ENCODE results near the gene SLC22A1. TPM values are rescaled to one million over a fixed set of nuclear protein-coding genes. Genes with fewer than 3 reads are reported as not detected.

The SLC22A1 gene
- total and polyA plus RNA-seq, 4 donors: 0.79 to 1,107 (median 439) TPM

DNA sequence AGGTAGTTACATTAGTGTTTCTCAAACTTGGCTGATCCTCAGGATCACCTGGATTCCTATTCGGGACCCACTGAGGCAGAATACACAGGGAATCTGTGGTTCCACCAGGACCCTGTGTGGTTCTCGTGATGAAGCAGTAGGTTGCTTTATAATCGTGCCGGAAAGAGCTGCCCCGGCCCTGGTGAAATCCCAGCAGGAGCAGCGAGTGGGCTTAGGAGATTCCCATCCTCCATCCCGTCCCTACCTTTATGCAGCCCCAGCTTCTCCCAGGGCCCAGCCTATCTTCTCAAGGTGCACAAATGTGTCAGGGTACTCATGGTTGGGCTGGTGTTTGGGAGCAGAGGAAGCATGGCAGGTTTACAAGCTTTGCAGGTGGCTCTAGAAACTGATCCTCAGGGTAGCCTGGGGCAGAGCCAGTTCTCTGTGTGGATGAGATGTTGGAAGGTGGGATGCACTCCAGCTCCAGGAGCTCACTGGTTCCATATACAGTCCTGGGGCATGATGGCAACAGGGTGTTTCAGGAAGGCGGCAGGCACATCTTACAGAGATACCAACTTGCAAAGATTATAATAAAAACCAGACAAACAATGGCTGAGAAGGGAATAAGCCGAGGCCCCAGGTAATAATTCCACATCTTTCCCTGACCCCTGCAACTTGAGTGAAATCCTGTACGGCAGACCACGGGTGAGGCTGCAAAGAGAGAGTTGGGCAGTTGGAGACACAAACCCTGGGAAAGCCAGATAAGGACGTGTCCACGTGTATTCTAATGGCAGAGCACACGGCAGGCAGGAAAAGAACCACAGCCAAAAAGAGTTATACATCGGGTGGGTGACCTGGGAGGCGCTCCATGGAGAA lies 5.9 kb downstream of the SLC22A1 start:
- TF ChIP-seq HNF4A (conservative IDR thresholded peaks at IDR 0.05): peak in 1 of 2 donors; percentile 25
- no peak for TF ChIP-seq EGR1 (IDR thresholded peaks at IDR 0.05; ENCODE audit: low read depth in 2 of 2)
- TF ChIP-seq, protein P1, sequence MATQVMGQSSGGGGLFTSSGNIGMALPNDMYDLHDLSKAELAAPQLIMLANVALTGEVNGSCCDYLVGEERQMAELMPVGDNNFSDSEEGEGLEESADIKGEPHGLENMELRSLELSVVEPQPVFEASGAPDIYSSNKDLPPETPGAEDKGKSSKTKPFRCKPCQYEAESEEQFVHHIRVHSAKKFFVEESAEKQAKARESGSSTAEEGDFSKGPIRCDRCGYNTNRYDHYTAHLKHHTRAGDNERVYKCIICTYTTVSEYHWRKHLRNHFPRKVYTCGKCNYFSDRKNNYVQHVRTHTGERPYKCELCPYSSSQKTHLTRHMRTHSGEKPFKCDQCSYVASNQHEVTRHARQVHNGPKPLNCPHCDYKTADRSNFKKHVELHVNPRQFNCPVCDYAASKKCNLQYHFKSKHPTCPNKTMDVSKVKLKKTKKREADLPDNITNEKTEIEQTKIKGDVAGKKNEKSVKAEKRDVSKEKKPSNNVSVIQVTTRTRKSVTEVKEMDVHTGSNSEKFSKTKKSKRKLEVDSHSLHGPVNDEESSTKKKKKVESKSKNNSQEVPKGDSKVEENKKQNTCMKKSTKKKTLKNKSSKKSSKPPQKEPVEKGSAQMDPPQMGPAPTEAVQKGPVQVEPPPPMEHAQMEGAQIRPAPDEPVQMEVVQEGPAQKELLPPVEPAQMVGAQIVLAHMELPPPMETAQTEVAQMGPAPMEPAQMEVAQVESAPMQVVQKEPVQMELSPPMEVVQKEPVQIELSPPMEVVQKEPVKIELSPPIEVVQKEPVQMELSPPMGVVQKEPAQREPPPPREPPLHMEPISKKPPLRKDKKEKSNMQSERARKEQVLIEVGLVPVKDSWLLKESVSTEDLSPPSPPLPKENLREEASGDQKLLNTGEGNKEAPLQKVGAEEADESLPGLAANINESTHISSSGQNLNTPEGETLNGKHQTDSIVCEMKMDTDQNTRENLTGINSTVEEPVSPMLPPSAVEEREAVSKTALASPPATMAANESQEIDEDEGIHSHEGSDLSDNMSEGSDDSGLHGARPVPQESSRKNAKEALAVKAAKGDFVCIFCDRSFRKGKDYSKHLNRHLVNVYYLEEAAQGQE (IDR thresholded peaks at IDR 0.05): peak; percentile 15
- peak; percentile 13 to 42 for TF ChIP-seq RXRA (IDR thresholded peaks at IDR 0.05)
- TF ChIP-seq YY1 (IDR thresholded peaks at IDR 0.05): peak; percentile 48
- TF ChIP-seq, protein P2, sequence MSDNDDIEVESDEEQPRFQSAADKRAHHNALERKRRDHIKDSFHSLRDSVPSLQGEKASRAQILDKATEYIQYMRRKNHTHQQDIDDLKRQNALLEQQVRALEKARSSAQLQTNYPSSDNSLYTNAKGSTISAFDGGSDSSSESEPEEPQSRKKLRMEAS (IDR thresholded peaks at IDR 0.05): peak; percentile 85
- H3K4me1 ChIP-seq (ENCODE audit: control insufficient read depth in 4 of 4, insufficient read depth in 4 of 4, low read length in 3 of 4): peaks cover 6 to 52% (median 32%) of the 10 kb centered on the region in 4 donors
- DNase-seq (ENCODE audit: low spot score): peak; percentile 19
- H3K9ac ChIP-seq (ENCODE audit: low read depth in 1 of 2, low read length in 2 of 2): no peak overlapping the region
- H3K27me3 ChIP-seq (ENCODE audit: control insufficient read depth in 4 of 4, insufficient read depth in 4 of 4, low read length in 3 of 4): no peaks in the 10 kb centered on the region
- H3K27ac ChIP-seq (ENCODE audit: low read depth in 1 of 2, low read length in 2 of 2): peak overlapping the region; percentile 63 to 71
- 68% methylated on average over 16 of the region's 16 CpGs for WGBS
- H3K36me3 ChIP-seq (ENCODE audit: control insufficient read depth in 4 of 4, insufficient read depth in 3 of 4, low read depth in 1 of 4, low read length in 3 of 4): peaks cover 0 to 14% (median 2%) of the 10 kb centered on the region in 4 donors
- no peaks in the 10 kb centered on the region for H3K9me3 ChIP-seq (ENCODE audit: control insufficient read depth in 4 of 4, low read length in 3 of 4)
- no peak overlapping the region for H3K4me3 ChIP-seq (ENCODE audit: low read depth in 1 of 3, low read length in 3 of 3)

DNA sequence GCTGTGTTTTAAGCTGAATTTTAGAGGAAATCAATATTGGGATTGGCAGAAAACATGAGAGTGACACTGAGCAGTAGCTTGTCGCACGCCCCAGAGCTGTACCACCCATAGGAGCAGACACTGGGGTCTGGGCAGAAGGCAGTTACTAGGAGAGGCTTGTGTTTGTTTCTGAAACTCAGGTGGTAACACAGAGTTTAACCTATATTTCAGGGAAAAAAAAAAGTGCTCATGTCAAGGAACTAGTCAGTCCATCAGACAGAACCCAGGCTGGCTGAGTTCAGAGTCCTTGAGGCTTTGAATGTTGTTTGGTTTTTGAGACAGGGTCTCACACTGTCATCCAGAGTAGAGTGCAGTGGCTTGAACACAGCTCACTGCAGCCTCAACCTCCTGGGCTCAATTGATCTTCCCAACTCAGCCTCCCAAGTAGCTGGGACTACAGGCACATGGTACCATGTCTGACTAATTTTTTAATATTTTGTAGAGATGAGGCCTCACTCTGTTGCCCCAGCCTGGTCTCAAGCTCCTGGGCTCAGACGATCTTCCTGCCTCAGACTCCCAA lies 6.6 kb downstream of the SLC22A1 start:
- Histone ChIP-seq H3K4me1 (ENCODE audit: control insufficient read depth in 4 of 4, insufficient read depth in 4 of 4, low read length in 3 of 4) (peaks cover 7 to 58% (median 37%) of the 10 kb centered on the region in 4 donors), H3K36me3 (ENCODE audit: control insufficient read depth in 4 of 4, insufficient read depth in 3 of 4, low read depth in 1 of 4, low read length in 3 of 4) (peaks cover 0 to 18% (median 2%) of the 10 kb centered on the region in 4 donors), H3K4me3 (ENCODE audit: low read depth in 1 of 3, low read length in 3 of 3) (no peak overlapping the region), H3K27ac (ENCODE audit: low read depth in 1 of 2, low read length in 2 of 2) (peak overlapping the region; percentile 63 to 71), H3K9ac (ENCODE audit: low read depth in 1 of 2, low read length in 2 of 2) (no peak overlapping the region), H3K9me3 (ENCODE audit: control insufficient read depth in 4 of 4, low read length in 3 of 4) (no peaks in the 10 kb centered on the region), H3K27me3 (ENCODE audit: control insufficient read depth in 4 of 4, insufficient read depth in 4 of 4, low read length in 3 of 4) (no peaks in the 10 kb centered on the region)
- TF ChIP-seq NR2F2 (IDR thresholded peaks at IDR 0.05): no peak
- TF ChIP-seq, protein P3, sequence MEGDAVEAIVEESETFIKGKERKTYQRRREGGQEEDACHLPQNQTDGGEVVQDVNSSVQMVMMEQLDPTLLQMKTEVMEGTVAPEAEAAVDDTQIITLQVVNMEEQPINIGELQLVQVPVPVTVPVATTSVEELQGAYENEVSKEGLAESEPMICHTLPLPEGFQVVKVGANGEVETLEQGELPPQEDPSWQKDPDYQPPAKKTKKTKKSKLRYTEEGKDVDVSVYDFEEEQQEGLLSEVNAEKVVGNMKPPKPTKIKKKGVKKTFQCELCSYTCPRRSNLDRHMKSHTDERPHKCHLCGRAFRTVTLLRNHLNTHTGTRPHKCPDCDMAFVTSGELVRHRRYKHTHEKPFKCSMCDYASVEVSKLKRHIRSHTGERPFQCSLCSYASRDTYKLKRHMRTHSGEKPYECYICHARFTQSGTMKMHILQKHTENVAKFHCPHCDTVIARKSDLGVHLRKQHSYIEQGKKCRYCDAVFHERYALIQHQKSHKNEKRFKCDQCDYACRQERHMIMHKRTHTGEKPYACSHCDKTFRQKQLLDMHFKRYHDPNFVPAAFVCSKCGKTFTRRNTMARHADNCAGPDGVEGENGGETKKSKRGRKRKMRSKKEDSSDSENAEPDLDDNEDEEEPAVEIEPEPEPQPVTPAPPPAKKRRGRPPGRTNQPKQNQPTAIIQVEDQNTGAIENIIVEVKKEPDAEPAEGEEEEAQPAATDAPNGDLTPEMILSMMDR (IDR thresholded peaks at IDR 0.05; ENCODE audit: low read depth, low read length, missing input control): no peak
- TF ChIP-seq SP1 (IDR thresholded peaks at IDR 0.05): no peak
- TF ChIP-seq, protein P1 (IDR thresholded peaks at IDR 0.05): peak; percentile 1
- TF ChIP-seq RXRA (IDR thresholded peaks at IDR 0.05): peak in 1 of 2 donors; percentile 0
- WGBS: 60% methylated on average over 3 of the region's 3 CpGs
- DNase-seq (ENCODE audit: low spot score): peak; percentile 33
